ENCODE measurements around the gene BRWD1. TPM values are rescaled to one million over a fixed set of nuclear protein-coding genes. Genes with fewer than 3 reads are reported as not detected.
A peak's percentile ranks its signal among the peaks of the same experiment; 100 is the strongest.

The BRWD1 gene
- total RNA-seq, 1 experiment from 2014 or later: 36.0 TPM

- H3K27ac Mint-ChIP-seq (ENCODE audit: low read depth, unreplicated experiment): peak overlapping the region; percentile 94
- TSS peak; percentile 71 for BruUV-seq (replicated peaks)
- POLR2A ChIA-PET: interaction anchor here (0.7 to 7.7 kb wide), 14 partner anchors 11 to 130 kb away, joined by 3 to 226 read pairs (median 6); partner anchors contain the start of genes HMGN1 and PSMG1
- intact Hi-C loops (cut with micrococcal nuclease): loop anchor here (1.0 kb wide), 1 partner anchor 34 kb away; no protein-coding TSS in a partner anchor
- H3K4me1 Mint-ChIP-seq (ENCODE audit: insufficient read depth, unreplicated experiment): peaks cover 20% of the 10 kb centered on the region
- no peak for TF ChIP-seq CTCF (IDR thresholded peaks at IDR 0.05; ENCODE audit: unreplicated experiment)
- H3K36me3 Mint-ChIP-seq (ENCODE audit: insufficient read depth, unreplicated experiment): peaks cover 30% of the 10 kb centered on the region
- no peaks in the 10 kb centered on the region for H3K27me3 Mint-ChIP-seq (ENCODE audit: insufficient read depth, unreplicated experiment)
- DNase-seq (ENCODE audit: unreplicated experiment): peak; percentile 44
- CTCF ChIA-PET: interaction anchor here (1.4 kb wide), 1 partner anchor 126 kb away, joined by 4 read pairs; no protein-coding TSS in a partner anchor
- peak overlapping the region; percentile 76 for H3K4me3 Mint-ChIP-seq (ENCODE audit: unreplicated experiment)
- H3K9me3 Mint-ChIP-seq (ENCODE audit: unreplicated experiment): no peaks in the 10 kb centered on the region
Measured at GRCh38 chr21:39314143-39315027, 953 bp upstream of the BRWD1 start.

- no peak for DNase-seq (ENCODE audit: unreplicated experiment)
- peaks cover 43% of the 10 kb centered on the region for H3K36me3 Mint-ChIP-seq (ENCODE audit: insufficient read depth, unreplicated experiment)
- no peak for TF ChIP-seq CTCF (IDR thresholded peaks at IDR 0.05; ENCODE audit: unreplicated experiment)
- no peaks in the 10 kb centered on the region for H3K9me3 Mint-ChIP-seq (ENCODE audit: unreplicated experiment)
- ChIA-PET POLR2A (interaction anchor here (0.7 to 7.7 kb wide), 11 partner anchors 9 to 132 kb away, joined by 3 to 226 read pairs (median 10); partner anchors contain the start of genes HMGN1, LCA5L and PSMG1), CTCF (interaction anchor here (1.5 kb wide), 1 partner anchor 128 kb away, joined by 5 read pairs; no protein-coding TSS in a partner anchor)
- H3K27ac Mint-ChIP-seq (ENCODE audit: low read depth, unreplicated experiment): peak overlapping the region; percentile 94
- H3K27me3 Mint-ChIP-seq (ENCODE audit: insufficient read depth, unreplicated experiment): no peaks in the 10 kb centered on the region
- intact Hi-C loops (cut with micrococcal nuclease): loop anchor here (1.0 kb wide), 1 partner anchor 75 kb away; no protein-coding TSS in a partner anchor
- peak overlapping the region; percentile 76 for H3K4me3 Mint-ChIP-seq (ENCODE audit: unreplicated experiment)
- peaks cover 20% of the 10 kb centered on the region for H3K4me1 Mint-ChIP-seq (ENCODE audit: insufficient read depth, unreplicated experiment)
- BruUV-seq (replicated peaks): no TSS peak
Measured at GRCh38 chr21:39313042-39313570, 326 bp downstream of the BRWD1 start.

GRCh38 chr21:39312112-39313041 lies 1.1 kb downstream of the BRWD1 start:
- H3K9me3 Mint-ChIP-seq (ENCODE audit: unreplicated experiment): no peaks in the 10 kb centered on the region
- no TSS peak for BruUV-seq (replicated peaks)
- DNase-seq (ENCODE audit: unreplicated experiment): peak; percentile 87
- H3K27me3 Mint-ChIP-seq (ENCODE audit: insufficient read depth, unreplicated experiment): no peaks in the 10 kb centered on the region
- intact Hi-C loops (cut with micrococcal nuclease): loop anchor here (1.0 kb wide), 1 partner anchor 76 kb away; no protein-coding TSS in a partner anchor
- H3K4me3 Mint-ChIP-seq (ENCODE audit: unreplicated experiment): peak overlapping the region; percentile 76
- CTCF ChIA-PET: interaction anchor here (0.8 to 1.5 kb wide), 4 partner anchors 75 to 129 kb away, joined by 3 to 5 read pairs (median 3); no protein-coding TSS in a partner anchor
- H3K4me1 Mint-ChIP-seq (ENCODE audit: insufficient read depth, unreplicated experiment): peaks cover 20% of the 10 kb centered on the region
- POLR2A ChIA-PET: interaction anchor here (0.7 to 7.7 kb wide), 12 partner anchors 10 to 133 kb away, joined by 3 to 226 read pairs (median 9); partner anchors contain the start of genes HMGN1, LCA5L and PSMG1
- H3K27ac Mint-ChIP-seq (ENCODE audit: low read depth, unreplicated experiment): no peak overlapping the region
- H3K36me3 Mint-ChIP-seq (ENCODE audit: insufficient read depth, unreplicated experiment): peaks cover 50% of the 10 kb centered on the region
- no peak for TF ChIP-seq CTCF (IDR thresholded peaks at IDR 0.05; ENCODE audit: unreplicated experiment)

All from MCF 10A (cell line).